GM19023 (cell line): Measurements from ENCODE around the gene PDLIM5.
"Not testable (repeated sequence)": the region's sequence is repeated elsewhere in the genome, so short reads cannot be mapped to it uniquely, and the experiment has no call there.

Source experiments
- ATAC-seq: cut with Tn5 transposase; IDR thresholded peaks from one replicate; pipeline ENCODE4 v1.9.1; 2021; ENCODE audit warnings: mild to moderate bottlenecking, moderate library complexity; ENCODE audit not compliant: unreplicated experiment

Gene PDLIM5, protein sequence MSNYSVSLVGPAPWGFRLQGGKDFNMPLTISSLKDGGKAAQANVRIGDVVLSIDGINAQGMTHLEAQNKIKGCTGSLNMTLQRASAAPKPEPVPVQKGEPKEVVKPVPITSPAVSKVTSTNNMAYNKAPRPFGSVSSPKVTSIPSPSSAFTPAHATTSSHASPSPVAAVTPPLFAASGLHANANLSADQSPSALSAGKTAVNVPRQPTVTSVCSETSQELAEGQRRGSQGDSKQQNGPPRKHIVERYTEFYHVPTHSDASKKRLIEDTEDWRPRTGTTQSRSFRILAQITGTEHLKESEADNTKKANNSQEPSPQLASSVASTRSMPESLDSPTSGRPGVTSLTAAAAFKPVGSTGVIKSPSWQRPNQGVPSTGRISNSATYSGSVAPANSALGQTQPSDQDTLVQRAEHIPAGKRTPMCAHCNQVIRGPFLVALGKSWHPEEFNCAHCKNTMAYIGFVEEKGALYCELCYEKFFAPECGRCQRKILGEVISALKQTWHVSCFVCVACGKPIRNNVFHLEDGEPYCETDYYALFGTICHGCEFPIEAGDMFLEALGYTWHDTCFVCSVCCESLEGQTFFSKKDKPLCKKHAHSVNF

GRCh38 chr4:94451695-94452475 lies at the start of gene PDLIM5:
TSS of gene PDLIM5 (plus strand) at chr4:94451942. CDS start at chr4:94455289, 3,347 bp downstream.
- peak; percentile 94 for ATAC-seq

- not testable (repeated sequence) for ATAC-seq
Measured at GRCh38 chr4:94402439-94402838, 49.3 kb upstream of the PDLIM5 start.

GRCh38 chr4:94403751-94404150 lies 48.0 kb upstream of the PDLIM5 start:
- ATAC-seq, result no peak

- ATAC-seq, result peak; percentile 82
Measured at GRCh38 chr4:94406668-94407437, 44.9 kb upstream of the PDLIM5 start.

GRCh38 chr4:94407846-94408245 lies 43.9 kb upstream of the PDLIM5 start:
- no peak for ATAC-seq

GRCh38 chr4:94408549-94409374 lies 43.0 kb upstream of the PDLIM5 start:
- no peak for ATAC-seq

DNA sequence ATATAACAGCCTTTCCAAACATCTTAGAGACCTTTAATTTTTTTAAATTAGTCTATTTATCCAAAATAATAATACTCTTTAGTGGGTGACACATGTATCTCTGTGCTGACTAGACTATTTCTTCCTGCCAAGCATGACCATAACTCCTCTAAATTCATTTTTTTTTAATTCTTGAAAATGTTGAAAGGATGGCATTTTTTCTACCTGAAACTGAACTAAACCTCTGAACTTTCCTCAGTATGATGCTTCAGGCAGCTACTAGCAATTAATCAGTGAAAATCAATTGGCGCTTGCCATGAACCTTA lies 42.4 kb upstream of the PDLIM5 start:
- no peak for ATAC-seq

DNA sequence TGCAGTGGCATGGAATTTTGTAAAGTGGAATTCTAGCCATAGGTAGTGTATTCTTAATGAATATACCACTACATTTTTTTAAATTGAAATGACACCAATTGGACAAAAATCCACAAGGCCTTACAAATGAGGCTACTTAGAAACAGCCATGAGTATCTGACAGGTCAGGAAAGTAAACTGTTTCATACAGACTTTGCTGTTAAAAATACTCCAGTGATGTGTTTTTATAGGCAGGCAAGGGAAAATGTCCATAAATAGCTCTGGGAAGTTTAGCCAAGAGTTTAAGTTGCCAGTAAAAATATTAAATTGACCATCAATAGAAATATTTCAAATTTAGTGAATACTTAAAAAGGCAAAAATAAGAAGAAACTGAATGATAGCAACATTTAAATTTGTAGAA lies 41.8 kb upstream of the PDLIM5 start:
- no peak for ATAC-seq

GRCh38 chr4:94410678-94411206 lies 41.0 kb upstream of the PDLIM5 start:
- ATAC-seq, result no peak

GRCh38 chr4:94411296-94411695 lies 40.4 kb upstream of the PDLIM5 start:
- ATAC-seq, result no peak

DNA sequence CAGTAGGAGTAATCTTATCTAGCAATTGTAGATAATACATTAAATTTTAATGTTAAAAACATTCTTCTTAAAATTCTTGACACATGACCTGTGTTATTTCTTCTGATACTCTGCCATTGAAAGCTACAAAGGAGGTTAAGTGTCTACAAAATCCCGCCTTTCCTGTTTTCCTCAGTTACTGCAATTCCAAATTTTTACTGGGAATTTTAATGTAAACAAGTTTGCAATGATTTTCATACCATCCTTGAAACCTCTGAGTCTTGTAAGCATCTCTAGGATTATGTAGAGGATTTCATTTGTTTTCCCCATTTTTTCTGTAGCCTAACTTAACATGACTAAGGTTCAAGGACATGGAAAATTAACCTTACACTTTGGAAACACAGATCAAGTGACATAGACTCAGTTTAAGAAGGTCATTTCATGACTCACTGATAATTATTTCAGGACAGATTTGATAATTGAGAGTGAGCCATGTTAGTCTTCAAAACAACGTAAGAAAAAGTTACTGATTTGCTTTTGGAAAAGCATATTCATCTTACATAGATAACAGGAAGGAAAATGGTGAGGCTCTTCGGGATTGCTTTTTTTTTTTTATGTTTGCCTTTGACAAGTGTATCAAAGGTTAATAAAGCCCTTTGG lies 39.6 kb upstream of the PDLIM5 start:
- no peak for ATAC-seq

DNA sequence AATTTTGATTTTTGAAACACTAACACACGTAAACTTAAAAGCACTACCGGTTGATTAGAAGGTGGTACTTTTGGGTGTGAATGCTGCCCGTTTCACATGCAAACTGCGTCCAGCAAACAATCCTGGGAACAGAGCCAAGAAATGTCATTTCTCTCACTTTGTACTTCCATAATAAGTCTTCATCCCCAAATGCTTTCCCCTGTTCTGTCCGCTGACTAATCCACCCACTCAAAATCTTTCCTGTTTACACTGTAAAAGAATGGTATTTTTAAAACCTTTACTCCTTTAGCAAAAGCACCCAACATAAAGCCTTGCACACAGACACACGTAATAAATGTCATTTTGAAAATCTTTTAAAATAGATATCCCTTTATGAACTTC lies 39.1 kb upstream of the PDLIM5 start:
- ATAC-seq, result no peak

DNA sequence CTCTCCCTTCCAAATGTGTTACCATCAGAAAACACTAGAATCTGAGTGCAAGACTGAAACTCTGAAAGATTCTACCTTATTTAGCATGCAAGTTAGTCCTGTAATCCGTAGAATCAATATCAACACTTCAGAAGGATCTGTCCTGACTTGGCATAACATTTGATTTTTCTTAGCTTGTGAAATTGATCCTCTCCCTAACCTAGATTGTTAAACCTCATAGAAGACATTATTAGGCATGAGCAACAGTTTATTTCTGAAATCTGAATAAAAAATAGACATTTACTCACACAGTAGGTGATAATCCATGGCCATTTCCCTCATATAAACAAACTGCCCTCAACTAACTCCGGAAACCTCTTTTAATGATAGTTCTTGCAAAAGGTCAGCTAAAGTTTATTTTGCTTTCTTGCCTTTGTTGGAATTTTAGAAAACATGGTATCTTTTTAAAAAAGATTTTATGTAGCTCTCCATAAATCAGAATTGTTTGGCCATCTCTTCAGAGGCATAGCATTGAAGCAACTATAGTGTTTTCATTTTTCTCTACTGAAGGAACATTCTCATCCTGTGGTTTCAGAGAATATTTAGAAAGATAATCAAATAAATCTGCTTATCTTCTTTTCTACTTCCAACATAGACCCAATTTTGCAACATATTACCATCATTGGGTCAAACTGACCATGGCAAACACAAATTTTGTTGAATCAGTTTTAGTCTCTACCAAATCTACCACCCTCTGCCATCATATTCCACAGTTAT lies 38.5 kb upstream of the PDLIM5 start:
- ATAC-seq, result no peak

DNA sequence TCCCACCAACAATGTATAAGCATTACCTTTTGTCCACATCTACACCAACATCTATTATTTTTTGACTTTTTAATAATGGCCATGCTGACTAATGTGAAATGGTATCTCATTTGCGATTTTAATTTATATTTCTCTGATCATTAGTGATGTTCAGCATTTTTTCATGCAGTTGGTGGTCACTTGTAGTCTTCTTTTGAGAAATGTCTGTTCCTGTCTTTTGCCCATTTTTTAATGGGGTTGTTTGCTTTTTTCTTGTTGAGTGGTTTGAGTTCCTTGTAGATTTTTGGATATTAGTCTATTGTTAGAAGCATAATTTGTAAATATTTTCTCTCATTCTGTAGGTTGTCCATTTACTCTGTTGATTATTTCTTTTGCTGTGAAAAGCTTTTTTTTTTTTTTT lies 36.8 kb upstream of the PDLIM5 start:
- no peak for ATAC-seq

DNA sequence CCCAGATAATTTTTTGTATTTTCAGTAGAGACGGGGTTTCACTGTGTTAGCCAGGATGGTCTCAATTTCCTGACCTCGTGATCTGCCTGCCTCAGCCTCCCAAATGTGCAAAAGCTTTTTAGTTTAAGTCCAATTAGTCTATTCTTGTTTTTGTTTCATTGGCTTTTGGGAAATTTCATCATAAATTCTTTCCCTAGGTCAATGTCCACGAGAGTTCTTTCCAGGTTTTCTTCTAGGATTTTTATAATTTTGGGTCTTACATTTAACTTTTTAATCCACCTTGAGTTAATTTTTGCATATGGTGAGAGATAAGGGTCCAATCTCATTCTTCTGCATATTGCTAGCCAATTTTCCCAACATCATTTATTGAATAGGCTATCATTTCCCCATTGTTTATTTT lies 36.3 kb upstream of the PDLIM5 start:
- ATAC-seq, result no peak

DNA sequence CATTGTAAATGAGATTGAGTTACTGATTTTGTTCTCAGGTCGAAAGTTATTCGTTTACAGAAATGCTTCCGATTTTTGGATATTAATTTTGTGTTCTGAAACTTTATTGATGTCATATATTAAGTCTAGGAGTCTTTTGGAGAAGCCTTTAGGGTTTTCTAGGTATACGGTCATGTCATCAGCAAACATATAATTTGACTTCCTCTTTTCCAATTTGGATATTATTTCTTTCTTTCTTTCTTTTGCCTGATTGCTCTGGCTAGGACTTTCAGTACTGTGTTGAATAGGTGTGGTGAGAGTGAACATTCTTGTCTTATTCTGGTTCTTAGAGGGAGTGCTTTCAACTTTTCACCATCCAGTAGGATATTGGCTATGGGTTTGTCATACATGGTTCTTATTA lies 35.4 kb upstream of the PDLIM5 start:
- ATAC-seq, result no peak

- no peak for ATAC-seq
Measured at GRCh38 chr4:94416981-94417380, 34.8 kb upstream of the PDLIM5 start.

DNA sequence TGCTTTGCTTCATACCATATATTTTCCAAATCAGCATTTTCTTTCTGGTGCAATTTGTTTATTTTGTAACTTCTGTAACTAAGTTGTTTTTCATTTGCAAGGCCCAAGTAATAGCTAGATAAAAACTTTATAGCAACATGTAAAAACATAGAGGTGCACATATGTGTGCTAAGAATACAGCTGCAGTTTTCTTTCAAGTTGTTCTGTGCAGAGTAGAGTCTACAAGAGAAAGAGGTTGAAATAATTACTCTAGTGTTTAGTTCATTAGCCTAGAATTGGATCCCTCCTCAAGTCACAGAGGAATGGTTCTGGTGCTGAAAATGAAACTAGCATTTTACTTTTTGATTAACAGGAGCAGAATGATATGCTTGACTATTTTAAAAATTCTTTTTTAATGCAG lies 32.2 kb upstream of the PDLIM5 start:
- ATAC-seq, result no peak

GRCh38 chr4:94419956-94420355 lies 31.8 kb upstream of the PDLIM5 start:
- ATAC-seq, result no peak
